Pons (tissue), 1 donor: Measurements from ENCODE around the gene RNF4.
A peak's percentile ranks its signal among the peaks of the same experiment; 100 is the strongest.
"Not testable (repeated sequence)": the region's sequence is repeated elsewhere in the genome, so short reads cannot be mapped to it uniquely, and the experiment has no call there.

Source experiments
- DNase-seq: peaks from one replicate; pipeline ENCODE4 v3.0.0-alpha.2; 2016; ENCODE audit warnings: low spot score

Gene RNF4

DNA sequence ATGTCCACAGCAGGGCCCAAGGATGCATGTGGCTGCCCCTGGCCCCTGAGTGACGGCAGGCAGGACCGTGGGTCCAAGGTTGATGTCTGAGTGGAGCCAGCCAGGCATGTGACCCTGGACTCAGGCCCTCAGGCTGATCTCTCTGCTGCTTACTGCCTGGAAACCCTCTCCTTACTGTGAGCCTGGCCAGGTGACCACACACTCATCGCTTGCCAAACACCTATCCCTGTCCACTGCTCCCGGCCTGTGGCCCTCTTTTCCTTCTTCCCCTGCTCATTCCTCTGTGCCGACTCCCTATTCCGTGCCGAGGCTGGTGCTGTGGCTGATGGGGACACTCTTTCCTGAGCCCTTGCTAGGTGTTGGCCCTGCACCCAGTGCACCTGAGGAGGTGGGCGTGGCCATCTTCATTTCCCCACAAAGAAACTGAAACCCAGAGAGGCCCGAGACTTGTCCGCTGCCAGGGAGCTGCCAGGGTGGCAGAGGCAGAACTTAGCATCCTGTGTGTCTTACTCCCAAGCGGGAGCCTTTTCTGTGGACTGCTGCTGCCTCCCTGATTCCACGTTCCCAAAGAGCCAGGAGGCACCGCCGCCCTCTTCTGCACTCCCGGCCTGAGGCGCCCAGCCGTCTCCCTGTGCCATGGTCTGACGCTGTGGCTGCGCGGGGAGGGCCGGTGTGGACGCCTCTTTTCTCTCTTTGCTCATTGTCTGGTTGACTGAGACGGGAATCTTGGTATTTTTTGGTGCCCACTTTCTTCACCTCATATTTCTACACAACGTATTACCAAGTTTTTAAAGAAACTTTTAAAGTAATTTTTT, 11.2 kb upstream of the RNF4 start:
- no peak for DNase-seq

DNA sequence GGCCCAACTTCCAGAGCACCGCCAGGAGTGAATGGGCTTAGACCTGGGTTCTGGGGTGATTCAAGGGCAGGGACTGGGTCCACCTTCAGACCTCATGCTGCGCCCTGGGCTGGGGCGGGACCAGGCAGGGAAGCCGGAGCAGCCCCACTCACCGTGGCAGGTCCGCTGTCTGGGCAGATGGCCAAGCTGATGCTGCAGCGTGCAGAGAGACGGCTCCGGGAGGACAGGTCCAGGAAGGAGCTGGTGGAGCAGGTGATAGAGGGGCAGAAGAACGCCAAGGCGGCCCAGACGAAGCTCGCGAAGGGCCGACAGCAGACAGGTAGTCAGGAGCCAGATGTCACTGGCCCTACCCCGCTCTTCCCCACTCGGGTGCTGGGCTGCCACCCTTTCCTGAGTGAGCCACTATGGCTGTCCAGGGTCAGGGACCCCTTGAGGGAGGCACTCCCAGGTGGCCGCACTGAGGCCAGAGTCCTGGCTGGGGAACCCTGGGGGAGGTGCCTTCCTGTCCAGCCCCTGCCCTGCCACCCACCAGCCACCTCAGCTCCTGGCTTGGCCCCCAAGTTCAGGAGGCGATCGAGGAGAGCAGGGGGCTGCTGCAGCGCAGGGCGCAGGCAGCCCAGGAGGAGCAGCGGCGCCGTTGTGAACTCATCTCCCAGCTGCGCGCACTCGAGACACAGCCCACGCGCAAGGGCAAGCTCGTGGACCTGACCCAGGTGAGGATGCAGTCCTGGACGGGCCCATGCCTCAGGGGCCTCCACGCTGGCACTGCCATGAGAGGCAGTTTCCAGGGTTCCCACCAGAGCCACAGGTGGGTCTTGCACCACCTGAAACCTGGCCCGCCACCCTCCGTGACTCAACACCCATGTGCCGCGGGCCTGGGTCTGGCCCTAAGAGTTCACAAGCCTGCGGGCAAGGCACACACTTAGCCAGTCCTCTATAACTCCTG, 10.1 kb upstream of the RNF4 start:
- no peak for DNase-seq

DNA sequence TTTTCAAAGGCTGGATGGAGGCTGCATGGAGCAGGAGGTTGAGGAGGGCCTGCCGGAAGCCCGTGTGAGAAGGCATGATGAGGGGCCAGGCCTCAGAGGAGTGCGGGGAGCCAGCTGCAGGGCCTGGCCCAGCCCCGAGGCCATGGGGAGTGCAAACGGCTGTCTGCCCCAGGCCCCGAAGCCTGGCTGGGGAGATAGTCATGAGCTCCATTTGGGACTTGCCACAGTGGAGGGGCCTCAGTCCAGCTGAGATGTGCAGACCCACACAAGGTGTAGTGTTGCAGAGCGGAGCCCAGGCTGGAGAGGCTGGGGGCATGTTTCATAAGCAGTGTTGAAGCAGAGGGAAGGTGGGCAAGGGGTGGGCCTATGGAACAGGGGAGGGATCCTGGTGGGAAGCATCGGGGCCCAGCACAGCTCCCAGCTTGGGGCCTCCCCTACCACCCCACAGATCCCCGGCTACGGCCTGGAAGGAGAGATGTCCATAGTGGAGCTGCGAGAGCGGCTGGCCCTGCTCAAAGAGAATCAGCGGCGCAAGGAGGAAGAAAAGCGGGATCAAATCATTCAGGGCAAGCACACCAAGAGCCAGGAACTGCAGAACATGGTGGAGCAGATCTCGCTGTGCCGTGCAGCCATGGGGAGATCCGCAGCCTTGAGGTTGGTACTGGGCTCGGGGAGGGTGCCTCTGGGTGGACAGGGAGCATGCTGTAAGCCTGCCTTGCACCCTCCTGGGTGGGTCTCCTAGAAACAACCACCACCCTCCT, 9.1 kb upstream of the RNF4 start:
- no peak for DNase-seq

DNA sequence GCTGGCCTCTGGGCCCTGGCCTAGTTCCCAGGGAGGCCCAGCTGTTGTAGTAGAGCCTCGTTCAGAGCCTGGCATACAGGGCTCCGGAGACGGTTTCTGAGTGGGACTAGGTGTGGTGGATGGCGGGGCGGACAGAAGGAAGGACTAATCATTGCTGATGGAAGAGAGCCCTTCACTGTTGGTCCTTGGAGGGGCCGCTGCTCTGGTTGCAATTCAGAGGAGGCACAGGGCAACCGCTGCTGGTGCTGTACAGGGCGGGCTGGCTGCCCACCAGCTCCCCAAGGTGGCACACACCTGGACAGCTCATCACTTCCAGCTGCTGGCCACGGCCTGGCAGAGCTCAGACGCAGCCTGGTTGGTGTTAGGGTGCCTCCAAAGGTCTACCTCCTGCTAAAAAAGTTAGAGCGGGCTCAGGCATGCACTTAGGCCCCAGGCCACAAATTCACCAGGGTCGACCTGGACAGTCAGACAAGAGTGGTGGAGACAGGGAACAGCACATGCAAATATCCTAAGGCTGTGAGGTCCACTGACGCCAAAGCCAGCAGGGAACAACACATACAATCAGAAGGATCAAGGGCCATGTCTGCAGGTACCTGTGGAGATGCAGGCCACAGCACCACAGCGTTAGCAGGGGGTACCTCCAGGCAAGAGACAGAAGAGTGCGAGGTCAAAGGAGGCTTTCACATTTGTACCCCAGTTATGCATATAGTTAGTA, 7.5 kb upstream of the RNF4 start:
- DNase-seq = no peak

DNA sequence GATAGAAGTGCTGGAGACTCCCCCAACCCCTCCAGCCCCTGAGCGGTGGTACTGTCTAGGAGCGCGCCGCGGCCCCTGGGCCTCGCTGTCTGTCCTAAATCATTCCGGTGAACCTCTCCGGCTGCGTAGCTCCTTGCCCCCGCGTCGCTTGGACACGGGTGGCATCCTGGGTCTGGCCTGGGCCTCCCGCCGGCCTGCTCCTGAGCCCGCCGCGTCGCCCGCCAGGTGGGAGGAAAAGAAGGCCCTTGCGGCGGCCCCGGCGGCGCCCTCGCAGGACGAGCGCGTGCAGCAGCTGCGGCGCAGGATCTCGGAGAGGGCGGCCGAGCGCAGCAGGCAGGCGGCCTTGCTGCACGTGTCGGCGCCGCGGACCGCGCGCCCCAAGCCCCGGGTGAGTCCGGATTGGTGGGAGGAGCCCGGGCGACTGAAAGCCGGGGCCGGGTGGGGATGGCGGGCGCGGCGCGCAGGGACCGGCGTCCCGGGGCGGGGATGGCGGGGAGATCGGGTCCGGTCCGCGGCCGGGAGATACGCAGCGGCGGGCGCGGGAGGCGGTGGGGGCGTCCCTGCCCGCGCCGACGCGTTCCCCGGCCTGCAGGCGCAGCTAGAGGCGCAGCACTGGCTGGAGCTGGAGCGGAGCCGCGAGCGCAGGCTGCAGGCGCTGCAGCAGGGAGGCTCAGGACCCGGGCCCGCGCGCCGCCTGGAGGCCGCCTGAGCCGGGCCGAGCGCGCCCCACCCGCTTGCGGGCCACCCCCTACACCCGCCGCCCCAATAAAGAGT, 6.5 kb upstream of the RNF4 start:
- peak; percentile 52 for DNase-seq

DNA sequence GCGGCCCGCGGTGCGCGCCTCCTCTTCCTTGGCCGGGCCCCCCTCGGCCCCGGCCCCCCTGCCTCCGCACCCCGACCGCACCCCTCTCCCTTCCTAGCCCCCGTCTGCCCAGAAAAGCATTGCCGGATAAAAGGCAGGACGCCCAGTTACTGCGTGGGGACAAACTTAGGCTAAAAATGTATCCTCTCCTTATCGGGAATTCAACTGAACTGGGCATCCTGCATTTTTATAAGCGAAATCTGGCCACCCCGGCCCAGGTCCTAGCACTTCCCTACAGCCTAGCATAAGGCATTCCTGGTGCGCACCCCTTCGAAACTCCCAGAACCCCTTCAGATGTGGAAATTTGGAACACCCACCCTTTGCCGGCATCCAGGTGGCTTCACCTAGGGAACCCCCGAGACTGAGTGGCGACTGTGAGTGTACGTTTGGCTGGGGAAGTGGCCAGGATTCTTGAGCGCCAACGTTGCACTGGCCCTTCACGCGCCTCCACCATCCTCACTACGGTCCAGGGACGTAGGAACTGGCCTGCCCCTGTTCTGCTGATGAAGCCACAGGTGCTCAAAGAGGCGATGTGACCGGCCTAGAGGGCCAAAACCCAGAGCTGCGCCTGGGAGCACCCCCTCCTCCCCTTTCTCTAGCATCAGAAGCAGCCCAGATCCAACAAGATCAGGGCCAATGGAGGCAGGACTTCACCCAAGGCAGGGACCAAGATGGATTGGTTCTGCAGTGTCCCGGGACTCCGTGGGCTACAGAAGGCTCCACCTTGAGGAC, 5.7 kb upstream of the RNF4 start:
- DNase-seq = no peak

DNA sequence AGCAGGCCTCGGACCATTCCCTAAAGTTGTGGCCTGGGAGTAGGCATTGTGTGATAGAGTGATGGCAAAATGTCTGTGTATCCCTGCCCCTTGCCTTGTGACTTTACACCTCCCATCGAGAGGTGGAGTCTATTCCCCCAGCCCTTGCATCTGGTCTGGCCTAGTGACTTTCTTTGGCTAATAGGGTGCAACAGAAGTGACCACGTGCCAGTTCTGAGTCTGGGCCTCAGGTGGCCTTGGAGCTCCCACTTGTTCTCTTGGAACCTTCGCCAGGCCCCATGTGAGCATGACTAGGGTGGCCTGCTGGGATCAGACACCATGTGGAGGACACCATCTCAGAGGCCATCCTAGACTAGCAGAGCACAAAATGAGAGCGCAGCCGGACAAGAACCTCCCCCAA, 3.9 kb upstream of the RNF4 start:
- no peak for DNase-seq

DNA sequence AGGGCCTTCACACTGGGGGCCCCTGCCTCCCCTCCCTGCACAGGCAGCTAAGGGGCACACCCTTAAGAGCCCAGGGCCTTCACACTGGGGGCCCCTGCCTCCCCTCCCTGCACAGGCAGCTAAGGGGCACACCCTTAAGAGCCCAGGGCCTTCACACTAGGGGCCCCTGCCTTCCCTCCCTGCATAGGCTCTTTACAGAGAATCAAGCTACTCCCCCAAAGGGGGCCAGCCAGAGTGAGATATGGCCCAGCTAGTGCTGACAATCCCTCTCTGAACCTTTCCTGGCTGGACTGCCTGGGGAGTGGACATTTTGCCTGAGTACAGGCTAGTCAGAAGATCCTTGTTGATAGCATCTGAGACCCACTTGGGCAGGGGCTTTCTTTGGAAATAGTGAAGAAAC, 3.4 kb upstream of the RNF4 start:
- not testable (repeated sequence) for DNase-seq

DNA sequence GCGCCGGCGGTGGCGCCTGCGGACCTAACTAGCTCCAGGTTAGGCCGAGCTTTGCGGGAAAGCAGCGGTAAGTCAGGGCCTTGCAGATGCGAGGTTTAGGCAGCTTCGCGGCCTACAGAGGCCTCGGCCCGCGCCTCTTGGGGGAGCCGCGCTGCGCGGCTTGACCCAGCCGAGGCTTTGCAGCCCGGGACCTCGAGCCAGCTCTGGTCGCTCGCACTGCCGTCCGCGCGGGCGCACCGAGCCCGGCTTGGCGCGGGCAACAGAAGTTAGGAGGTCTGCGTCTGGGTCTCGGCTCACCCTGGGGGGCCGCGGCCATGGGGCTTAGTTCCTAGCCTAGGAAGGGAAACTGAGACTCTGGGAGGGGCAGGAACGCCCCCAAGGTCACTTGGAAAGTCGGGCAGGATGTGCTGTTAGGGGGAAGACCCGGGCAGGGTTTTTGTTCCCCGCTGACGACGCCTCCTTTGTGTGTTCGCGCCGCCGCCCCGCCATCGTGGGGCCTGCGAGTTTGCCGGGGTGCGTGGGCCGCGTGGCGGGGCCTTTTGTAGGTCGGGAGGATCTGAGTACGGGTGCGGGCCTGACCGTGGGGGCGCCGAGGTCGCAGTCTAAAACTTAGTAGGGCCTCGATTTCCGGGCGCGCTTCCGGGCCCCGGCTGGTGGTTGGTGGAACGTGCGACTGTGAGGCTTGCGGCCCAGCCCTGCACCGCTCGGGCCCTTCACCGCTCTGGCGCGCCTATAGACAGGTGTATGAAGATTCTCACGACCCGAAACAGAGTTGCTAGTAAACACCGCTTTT, 482 bp downstream of the RNF4 start:
- no peak for DNase-seq

DNA sequence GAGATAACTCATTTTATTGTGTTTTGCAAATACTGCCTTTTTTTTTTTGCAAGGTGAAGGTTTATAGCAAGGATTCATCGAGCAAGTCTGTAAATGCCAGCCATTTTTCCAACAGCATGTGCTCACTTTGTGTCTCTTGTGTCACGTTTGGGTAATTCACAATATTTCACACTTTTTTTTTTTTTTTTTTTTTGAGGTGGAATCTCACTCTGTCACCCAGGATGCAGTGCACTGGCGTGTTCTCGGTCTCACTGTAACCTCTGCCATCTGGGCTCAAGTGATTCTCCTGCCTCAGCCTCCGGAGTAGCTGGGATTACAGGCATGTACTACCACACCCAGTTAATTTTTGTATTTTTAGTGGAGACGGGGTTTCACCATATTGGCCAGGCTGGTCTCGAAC, 1.9 kb downstream of the RNF4 start:
- no peak for DNase-seq

DNA sequence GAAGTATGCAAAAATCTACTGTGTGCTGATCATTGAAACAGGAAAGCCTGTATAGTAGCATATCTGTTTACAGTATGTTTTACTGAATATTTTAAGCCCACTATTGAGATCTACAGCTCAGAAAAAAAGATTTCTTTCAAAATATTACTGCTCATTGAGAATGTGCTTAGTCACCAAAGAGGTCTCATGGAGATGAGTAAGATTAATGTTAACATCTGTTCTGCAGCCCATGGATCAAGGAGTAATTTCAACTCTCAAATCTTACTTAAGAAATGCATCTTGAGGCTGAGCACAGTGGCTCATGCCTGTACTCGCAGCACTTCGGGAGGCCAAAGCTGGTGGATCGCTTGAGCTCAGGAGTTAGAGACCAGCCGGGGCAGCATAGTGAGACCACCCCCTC, 3.3 kb downstream of the RNF4 start:
- no peak for DNase-seq

DNA sequence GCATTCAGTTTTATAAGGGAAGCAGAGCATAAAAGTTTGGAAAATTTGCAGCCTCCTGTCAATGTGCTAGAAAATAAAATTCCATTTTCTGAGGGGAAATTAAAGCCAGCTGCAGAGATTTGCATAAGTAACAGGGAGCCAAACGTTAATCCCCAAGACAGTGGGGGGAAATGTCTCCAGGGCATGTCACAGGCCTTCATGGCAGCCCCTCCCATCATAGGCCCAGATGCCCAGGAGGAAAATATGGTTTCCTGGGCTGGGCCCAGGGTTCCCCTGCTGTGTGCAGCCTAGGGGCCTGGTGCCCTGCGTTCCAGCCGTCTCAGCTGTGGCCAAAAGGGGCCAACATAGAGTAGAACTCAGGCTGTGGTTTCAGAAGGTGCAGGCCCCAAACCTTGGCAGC, 9.3 kb downstream of the RNF4 start:
- DNase-seq = no peak

DNA sequence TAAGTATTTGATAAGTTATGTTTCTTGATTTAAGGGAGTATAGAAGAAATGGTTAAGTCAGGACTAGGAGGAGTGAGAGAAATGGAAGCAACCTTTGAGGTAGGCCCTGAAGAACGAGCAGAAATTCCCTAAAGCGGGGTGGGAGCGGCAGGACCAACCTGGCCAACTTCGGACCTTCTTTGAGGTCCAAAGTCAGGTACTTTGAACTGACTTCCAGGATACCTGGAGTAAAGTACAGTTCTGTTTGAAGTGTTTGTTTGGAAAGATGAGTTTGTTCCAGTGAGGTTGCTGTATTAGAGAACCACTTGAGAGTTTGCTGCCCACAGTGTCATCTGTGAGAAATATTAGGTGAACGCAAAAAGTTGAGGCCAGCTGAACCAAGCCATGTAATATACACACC, 11.7 kb downstream of the RNF4 start:
- no peak for DNase-seq

DNA sequence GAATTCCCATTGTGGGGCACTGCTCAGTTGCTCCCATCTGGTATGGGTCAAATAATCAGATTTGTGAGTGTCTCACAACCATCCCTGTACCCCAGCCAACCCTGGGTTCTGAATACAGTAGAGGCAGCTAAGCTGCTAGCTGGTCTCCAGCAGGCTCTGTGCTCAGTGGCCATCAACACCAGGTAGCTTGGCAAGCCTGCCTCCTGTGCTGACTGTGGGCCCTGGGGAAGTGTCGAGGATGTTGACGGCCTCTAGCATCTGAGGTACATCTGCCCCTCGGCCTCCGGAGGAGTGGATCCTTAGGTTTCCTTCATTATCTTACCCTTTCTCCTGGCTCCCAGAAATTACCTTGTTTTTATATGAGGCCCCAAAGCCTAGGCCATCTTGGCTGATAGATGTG, 13.3 kb downstream of the RNF4 start:
- DNase-seq = no peak

DNA sequence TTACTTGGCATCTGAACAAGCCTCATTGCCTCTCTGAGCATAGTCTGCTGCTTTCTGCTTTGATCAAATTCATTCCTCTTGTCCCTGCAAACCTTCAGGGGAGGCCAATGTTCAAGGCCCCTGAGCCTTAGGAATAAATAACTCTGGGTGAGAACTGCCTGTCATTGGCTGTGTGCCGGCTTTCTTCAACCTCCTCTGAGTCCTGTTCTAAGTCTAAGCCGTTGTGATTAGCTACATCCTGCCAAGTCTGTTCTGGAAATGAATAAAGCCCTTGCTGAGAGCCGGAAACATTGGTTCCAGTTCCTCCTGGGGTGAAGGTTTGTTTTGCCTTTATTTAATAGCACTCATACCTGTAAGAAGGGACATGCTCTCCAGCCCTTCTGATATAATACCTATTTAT, 13.8 kb downstream of the RNF4 start:
- peak; percentile 68 for DNase-seq

DNA sequence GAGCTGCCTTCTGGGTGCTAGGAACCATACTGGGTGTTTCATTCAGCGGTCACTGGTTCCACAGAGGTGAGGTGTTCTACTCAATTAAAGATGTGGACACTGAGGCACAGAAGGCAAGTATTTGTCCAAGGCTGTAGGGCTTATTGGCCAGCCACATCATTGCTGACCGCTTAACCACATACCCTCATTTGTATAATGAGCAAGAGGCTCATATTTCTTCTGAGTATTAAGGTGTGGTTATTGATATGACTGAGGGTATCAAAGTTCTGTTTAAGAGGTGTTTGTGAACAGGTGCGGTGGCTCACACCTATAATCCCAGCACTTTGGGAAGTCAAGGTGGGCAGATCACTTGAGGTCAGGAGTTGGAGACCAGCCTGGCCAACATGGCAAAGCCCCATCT, 14.3 kb downstream of the RNF4 start:
- no peak for DNase-seq

DNA sequence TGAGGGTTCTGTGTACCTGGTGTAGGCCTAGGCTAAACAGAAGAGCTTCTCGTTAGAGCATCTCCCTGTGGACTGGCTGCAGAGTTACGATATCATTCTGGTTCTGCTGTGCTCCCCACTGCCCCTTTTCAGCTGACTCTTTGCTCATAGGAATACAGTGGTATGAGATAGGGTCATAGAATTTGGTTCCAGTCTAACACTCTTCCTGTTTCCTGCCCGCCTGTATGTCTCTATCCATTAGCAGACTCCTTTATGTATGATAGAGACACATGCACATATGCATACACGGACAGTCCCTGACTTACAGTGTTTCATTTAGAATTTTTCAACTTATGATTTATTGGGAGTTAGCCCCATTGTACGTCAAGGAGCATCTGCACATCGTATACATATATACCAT, 15.3 kb downstream of the RNF4 start:
- no peak for DNase-seq

DNA sequence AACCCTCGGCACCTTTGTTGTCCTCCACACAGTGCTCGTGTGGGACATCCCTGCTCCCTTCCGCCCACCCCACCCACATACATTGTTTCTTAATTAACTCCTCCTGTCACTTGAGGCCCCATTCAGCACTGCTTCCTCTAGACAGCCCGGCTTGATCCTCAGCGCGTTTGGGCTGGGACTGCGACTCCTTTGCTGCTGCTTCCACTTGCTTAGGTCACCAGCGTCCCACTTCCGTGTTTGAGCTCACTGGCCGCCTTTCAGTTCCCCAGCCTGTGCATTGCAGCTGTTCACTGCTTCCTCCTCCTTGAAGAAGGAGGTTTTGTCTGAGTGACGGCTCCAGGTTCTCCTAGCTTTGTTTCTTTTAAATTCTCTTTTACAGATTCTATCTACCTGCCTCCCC, 16.1 kb downstream of the RNF4 start:
- DNase-seq = peak; percentile 80

DNA sequence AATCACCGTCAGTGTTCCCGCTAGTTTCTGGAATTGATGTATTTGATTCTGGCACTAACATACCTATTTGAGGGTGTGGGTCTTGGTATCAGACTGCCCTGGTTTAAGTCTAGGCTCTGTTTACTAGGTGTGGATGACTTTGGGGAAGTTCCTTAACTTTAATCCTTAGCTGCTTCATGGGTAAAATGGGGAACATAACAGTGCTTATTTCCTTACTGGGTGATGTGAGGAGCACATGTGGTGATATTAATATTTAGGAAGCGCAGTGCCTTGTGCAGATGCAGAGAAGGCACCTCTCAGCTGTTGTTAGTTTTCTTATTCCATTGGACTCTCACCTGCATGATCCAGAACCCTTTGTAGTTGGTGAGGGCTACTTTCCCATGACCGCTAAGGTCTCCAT, 17.1 kb downstream of the RNF4 start:
- no peak for DNase-seq
